Fibroblast of lung (primary cell): ENCODE measurements around the gene FRY. TPM values are rescaled to one million over a fixed set of nuclear protein-coding genes. Genes with fewer than 3 reads are reported as not detected.

Experiments used
- DNase-seq, 2 donors: peaks; one replicate each; pipeline versions ENCODE4 v3.0.0 to v3.0.0-alpha.2; 2010; ENCODE audit warnings: low read depth in 2 of 2
- H2AFZ ChIP-seq: 2 replicates; pipeline ENCODE4 v1.5.1; 2012; ENCODE audit warnings: low read length, control low read depth, inconsistent platforms
- H3K27ac ChIP-seq: 2 replicates; pipeline ENCODE4 v1.5.1; 2011; ENCODE audit warnings: low read length, control low read depth; ENCODE audit not compliant: insufficient read depth
- H3K27me3 ChIP-seq: 2 replicates; pipeline ENCODE4 v1.5.1; 2011; ENCODE audit warnings: mild to moderate bottlenecking, low read length; ENCODE audit not compliant: control insufficient read depth, insufficient read depth
- H3K36me3 ChIP-seq: 2 replicates; pipeline ENCODE4 v1.5.1; 2011; ENCODE audit warnings: low read length; ENCODE audit not compliant: control insufficient read depth, insufficient read depth
- H3K4me1 ChIP-seq: 2 replicates; pipeline ENCODE4 v1.5.1; 2011; ENCODE audit warnings: low read length; ENCODE audit not compliant: control insufficient read depth, insufficient read depth; ENCODE audit errors: extremely low read depth
- H3K4me2 ChIP-seq: 2 replicates; pipeline ENCODE4 v1.5.1; 2011; ENCODE audit warnings: low read length, control low read depth; ENCODE audit not compliant: insufficient read depth; ENCODE audit errors: extremely low read depth
- H3K4me3 ChIP-seq, 4 experiments: fragments of 200-600 bp in 1 of 4; sonication (generic) in 1 of 4; replicated peaks in 1 of 4; 2 replicates each; pipeline ENCODE4 v1.5.1; 2011 to 2016; ENCODE audit warnings: low read length in 4 of 4, low read depth in 3 of 4, mild to moderate bottlenecking in 3 of 4, control low read depth in 2 of 4, inconsistent platforms in 1 of 4, mixed read lengths in 1 of 4; ENCODE audit not compliant: insufficient read depth in 1 of 4; ENCODE audit errors: control extremely low read depth in 1 of 4
- H3K79me2 ChIP-seq: 2 replicates; pipeline ENCODE4 v1.5.1; 2012; ENCODE audit warnings: mild to moderate bottlenecking, low read length, inconsistent platforms; ENCODE audit not compliant: control insufficient read depth, insufficient read depth
- H3K9ac ChIP-seq: 2 replicates; pipeline ENCODE4 v1.5.1; 2011; ENCODE audit warnings: mild to moderate bottlenecking, low read length, control low read depth; ENCODE audit not compliant: insufficient read depth
- H3K9me3 ChIP-seq: 2 replicates; pipeline ENCODE4 v1.5.1; 2012; ENCODE audit warnings: low read depth, low read length; ENCODE audit not compliant: control insufficient read depth, insufficient read depth
- H4K20me1 ChIP-seq: 2 replicates; pipeline ENCODE4 v1.5.1; 2011; ENCODE audit warnings: low read length; ENCODE audit not compliant: control insufficient read depth, insufficient read depth; ENCODE audit errors: extremely low read depth
- EZH2 ChIP-seq: IDR thresholded peaks from 2 replicates; pipeline ENCODE4 v1.5.1; 2012; ENCODE audit warnings: low read length, control low read depth, mild to moderate bottlenecking; ENCODE audit errors: missing control alignments
- polyA plus RNA-seq, 2 donors: library from polyadenylated mRNA; depleted of rRNA in 1 of 2; stranded (reverse) in 1 of 2; unstranded in 1 of 2; fragments of >200 nt; gene quantifications; 2 replicates each; pipeline ENCODE4 v1.2.1, GENCODE V29; 2011 to 2012; ENCODE audit warnings: missing spikeins in 1 of 2
- total RNA-seq: library from RNA; depleted of rRNA; stranded (reverse); fragments of >200 nt; gene quantifications from 2 replicates; pipeline ENCODE4 v1.2.1, GENCODE V29; 2014
- TF ChIP-seq, protein P1 (sequence below), 2 donors: IDR thresholded peaks in 1 of 2; conservative IDR thresholded peaks in 1 of 2; 1 replicate in 1 of 2; 2 replicates in 1 of 2; pipeline ENCODE4 v1.5.1; 2011 to 2012; ENCODE audit warnings: low read length in 2 of 2, control low read depth in 1 of 2, inconsistent platforms in 1 of 2, low read depth in 1 of 2, mild to moderate bottlenecking in 1 of 2

Gene FRY
- total and polyA plus RNA-seq, 2 donors (not counting 1 experiment from before 2014, with no cell fraction given): 8.8 to 18.3 TPM

DNA sequence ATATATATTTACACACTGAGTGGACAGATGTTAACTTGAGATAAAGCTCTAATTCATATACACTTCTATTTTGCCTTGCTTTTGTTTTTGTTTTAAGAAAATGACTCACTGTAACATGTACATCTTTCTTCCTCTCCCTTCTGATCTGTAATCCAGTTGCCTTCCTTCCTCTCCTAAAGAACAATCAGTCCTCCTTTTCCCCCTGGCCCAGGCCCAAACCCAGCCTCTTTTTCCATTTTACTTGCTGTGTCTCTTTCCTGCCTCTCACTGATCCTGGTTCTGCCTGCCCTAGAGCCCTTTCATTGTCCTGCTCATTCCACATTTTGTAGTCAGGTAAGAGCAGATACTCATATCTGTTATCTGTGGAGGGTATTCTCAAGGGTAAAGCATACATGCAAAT lies 232.8 kb downstream of the FRY start:
- Histone ChIP-seq H3K36me3 (no peaks in the 10 kb centered on the region), H3K27me3 (no peaks in the 10 kb centered on the region), H3K9ac (no peak overlapping the region), H3K79me2 (no peaks in the 10 kb centered on the region), H3K4me2 (no peak overlapping the region), H3K9me3 (no peaks in the 10 kb centered on the region), H3K27ac (no peak overlapping the region), H3K4me1 (peaks cover 11% of the 10 kb centered on the region), H3K4me3 (no peak overlapping the region), H4K20me1 (no peaks in the 10 kb centered on the region), H2AFZ (no peak overlapping the region)
- peak; percentile 38 to 58 for DNase-seq
- TF ChIP-seq, protein P1, sequence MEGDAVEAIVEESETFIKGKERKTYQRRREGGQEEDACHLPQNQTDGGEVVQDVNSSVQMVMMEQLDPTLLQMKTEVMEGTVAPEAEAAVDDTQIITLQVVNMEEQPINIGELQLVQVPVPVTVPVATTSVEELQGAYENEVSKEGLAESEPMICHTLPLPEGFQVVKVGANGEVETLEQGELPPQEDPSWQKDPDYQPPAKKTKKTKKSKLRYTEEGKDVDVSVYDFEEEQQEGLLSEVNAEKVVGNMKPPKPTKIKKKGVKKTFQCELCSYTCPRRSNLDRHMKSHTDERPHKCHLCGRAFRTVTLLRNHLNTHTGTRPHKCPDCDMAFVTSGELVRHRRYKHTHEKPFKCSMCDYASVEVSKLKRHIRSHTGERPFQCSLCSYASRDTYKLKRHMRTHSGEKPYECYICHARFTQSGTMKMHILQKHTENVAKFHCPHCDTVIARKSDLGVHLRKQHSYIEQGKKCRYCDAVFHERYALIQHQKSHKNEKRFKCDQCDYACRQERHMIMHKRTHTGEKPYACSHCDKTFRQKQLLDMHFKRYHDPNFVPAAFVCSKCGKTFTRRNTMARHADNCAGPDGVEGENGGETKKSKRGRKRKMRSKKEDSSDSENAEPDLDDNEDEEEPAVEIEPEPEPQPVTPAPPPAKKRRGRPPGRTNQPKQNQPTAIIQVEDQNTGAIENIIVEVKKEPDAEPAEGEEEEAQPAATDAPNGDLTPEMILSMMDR (conservative IDR thresholded peaks at IDR 0.05 in 1 of 2, IDR thresholded peaks at IDR 0.05 in 1 of 2; ENCODE audit: low read depth in 1 of 2, low read length in 2 of 2): no peak
- TF ChIP-seq EZH2: no peak

DNA sequence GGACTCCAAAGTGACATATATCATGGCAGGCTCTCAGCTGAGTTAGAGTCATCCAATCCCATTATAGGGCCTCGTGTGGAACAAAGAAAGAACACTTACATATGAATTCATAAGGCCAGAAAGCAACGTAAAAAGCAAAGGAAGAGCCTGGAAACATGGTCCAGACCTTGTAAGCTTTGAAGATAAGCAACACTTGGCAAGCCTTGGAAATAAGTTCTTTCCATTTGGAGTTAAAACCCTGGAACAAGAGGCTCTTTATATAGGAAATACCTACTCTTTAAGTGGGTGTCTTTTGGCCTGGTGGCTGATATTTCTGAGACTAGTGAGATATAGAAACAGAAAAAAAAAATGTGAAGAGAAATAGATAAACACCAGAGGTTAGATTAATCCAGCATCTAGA lies 234.2 kb downstream of the FRY start:
- Histone ChIP-seq H3K4me1 (peaks cover 9% of the 10 kb centered on the region), H3K79me2 (no peaks in the 10 kb centered on the region), H2AFZ (no peak overlapping the region), H3K9me3 (no peaks in the 10 kb centered on the region), H3K9ac (no peak overlapping the region), H3K27ac (no peak overlapping the region), H3K36me3 (no peaks in the 10 kb centered on the region), H3K27me3 (no peaks in the 10 kb centered on the region), H4K20me1 (no peaks in the 10 kb centered on the region), H3K4me2 (no peak overlapping the region), H3K4me3 (no peak overlapping the region)
- no peak for TF ChIP-seq EZH2
- TF ChIP-seq, protein P1 (conservative IDR thresholded peaks at IDR 0.05 in 1 of 2, IDR thresholded peaks at IDR 0.05 in 1 of 2; ENCODE audit: low read depth in 1 of 2, low read length in 2 of 2): no peak
- DNase-seq: no peak

DNA sequence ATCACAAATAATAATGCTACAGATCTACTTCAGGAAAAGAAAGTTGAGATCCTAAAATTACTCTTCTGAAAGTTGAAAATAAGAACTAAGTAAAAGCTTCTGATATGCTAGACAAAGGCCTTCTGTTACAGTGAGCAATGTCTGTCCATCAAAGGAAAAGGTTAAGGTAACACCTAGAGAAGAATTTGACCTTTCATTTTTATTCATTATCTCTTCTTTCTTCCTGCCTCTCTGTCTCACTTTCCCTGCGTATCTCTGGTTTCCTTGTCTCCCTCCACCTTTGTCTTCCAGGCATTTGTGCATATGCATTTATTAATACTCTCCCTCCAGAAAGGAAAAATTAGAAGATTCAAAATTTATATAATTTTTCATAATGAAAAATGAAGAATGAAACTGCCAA lies 234.6 kb downstream of the FRY start:
- Histone ChIP-seq H4K20me1 (no peaks in the 10 kb centered on the region), H3K4me2 (no peak overlapping the region), H3K9me3 (no peaks in the 10 kb centered on the region), H3K27ac (no peak overlapping the region), H3K27me3 (no peaks in the 10 kb centered on the region), H2AFZ (no peak overlapping the region), H3K36me3 (no peaks in the 10 kb centered on the region), H3K4me1 (peaks cover 8% of the 10 kb centered on the region), H3K9ac (no peak overlapping the region), H3K4me3 (no peak overlapping the region), H3K79me2 (no peaks in the 10 kb centered on the region)
- TF ChIP-seq, protein P1 (conservative IDR thresholded peaks at IDR 0.05 in 1 of 2, IDR thresholded peaks at IDR 0.05 in 1 of 2; ENCODE audit: low read depth in 1 of 2, low read length in 2 of 2): no peak
- TF ChIP-seq EZH2: no peak
- no peak for DNase-seq
